Gastroesophageal sphincter (tissue), 3 donors: ENCODE measurements around the gene SYNDIG1.

ENCODE experiments used
- EP300 ChIP-seq: sonication (generic); formaldehyde crosslinking; IDR thresholded peaks from one replicate; pipeline ENCODE4 v1.6.1; 2017; ENCODE audit warnings: antibody characterized with exemption, mild to moderate bottlenecking
- POLR2A ChIP-seq, 2 donors: fragments of 450-650 bp; IDR thresholded peaks; one replicate each; pipeline ENCODE4 v1.6.1; 2017; ENCODE audit warnings: antibody characterized with exemption in 2 of 2, mild to moderate bottlenecking in 2 of 2, moderate library complexity in 1 of 2
- POLR2AphosphoS5 ChIP-seq: sonication (generic); formaldehyde crosslinking; IDR thresholded peaks from one replicate; pipeline ENCODE4 v1.6.1; 2017; ENCODE audit warnings: antibody characterized with exemption
- TF ChIP-seq, protein P1 (sequence below), 4 experiments: fragments of 200-600 bp in 2 of 4; fragments of 450-650 bp in 2 of 4; sonication (generic) in 1 of 4; IDR thresholded peaks; one replicate each; pipeline ENCODE4 v1.5.1; 2017 to 2019; ENCODE audit warnings: antibody characterized with exemption in 4 of 4, mild to moderate bottlenecking in 2 of 4, moderate library complexity in 2 of 4

DNA sequence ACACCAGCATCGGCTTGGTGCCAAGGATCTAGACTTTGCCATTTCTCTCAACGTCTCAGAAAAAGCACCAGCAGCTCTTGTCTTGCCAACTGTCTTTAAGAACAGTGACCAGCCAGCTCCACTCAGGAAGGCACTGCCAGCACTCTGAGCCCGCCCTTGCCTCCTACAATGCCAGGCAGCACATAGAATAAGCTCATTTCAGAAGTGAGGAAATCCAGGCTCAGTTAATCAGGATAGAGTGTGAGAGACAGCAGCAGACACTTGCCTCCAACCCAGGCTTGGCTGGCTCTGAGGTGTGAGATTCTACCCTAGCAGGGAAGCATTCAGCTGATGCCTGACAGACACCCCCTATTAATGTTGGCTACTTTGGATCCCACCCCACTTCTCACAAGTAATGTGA is 4.3 kb upstream of the SYNDIG1 start:
- TF ChIP-seq, protein P1, sequence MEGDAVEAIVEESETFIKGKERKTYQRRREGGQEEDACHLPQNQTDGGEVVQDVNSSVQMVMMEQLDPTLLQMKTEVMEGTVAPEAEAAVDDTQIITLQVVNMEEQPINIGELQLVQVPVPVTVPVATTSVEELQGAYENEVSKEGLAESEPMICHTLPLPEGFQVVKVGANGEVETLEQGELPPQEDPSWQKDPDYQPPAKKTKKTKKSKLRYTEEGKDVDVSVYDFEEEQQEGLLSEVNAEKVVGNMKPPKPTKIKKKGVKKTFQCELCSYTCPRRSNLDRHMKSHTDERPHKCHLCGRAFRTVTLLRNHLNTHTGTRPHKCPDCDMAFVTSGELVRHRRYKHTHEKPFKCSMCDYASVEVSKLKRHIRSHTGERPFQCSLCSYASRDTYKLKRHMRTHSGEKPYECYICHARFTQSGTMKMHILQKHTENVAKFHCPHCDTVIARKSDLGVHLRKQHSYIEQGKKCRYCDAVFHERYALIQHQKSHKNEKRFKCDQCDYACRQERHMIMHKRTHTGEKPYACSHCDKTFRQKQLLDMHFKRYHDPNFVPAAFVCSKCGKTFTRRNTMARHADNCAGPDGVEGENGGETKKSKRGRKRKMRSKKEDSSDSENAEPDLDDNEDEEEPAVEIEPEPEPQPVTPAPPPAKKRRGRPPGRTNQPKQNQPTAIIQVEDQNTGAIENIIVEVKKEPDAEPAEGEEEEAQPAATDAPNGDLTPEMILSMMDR (IDR thresholded peaks at IDR 0.05), result no peak
- TF ChIP-seq POLR2AphosphoS5 (no peak), POLR2A (IDR thresholded peaks at IDR 0.05) (no peak), EP300 (no peak)
